ENCODE measurements around the gene UHRF1.

The UHRF1 gene

GRCh38 chr19:4909156-4909896, at the start of gene UHRF1:
Gene UHRF1, plus strand, starts transcription at chr19:4909501. Its CDS starts 1,385 bp downstream, at chr19:4910886.
- H3K9ac ChIP-seq (ENCODE audit: low read depth, low read length) = no peak within 1 kb of the TSS
- peak within 1 kb of the TSS; percentile 63 for H3K4me3 ChIP-seq (ENCODE audit: low read depth, low read length)
- peaks cover 8% of the 10 kb centered on the region for H3K36me3 ChIP-seq (ENCODE audit: control insufficient read depth, insufficient read depth, low read length)
- no peaks in the 10 kb centered on the region for H3K9me3 ChIP-seq (ENCODE audit: control insufficient read depth, insufficient read depth, low read length)
- H3K27me3 ChIP-seq (ENCODE audit: control insufficient read depth, insufficient read depth, low read length) = no peaks in the 10 kb centered on the region
- H3K4me1 ChIP-seq (ENCODE audit: control insufficient read depth, insufficient read depth, low read length) = peaks cover 5% of the 10 kb centered on the region

- Histone ChIP-seq H3K4me1 (ENCODE audit: control insufficient read depth, insufficient read depth, low read length) (no peaks in the 10 kb centered on the region), H3K4me3 (ENCODE audit: low read depth, low read length) (no peak overlapping the region), H3K9ac (ENCODE audit: low read depth, low read length) (no peak overlapping the region), H3K27me3 (ENCODE audit: control insufficient read depth, insufficient read depth, low read length) (no peaks in the 10 kb centered on the region), H3K9me3 (ENCODE audit: control insufficient read depth, insufficient read depth, low read length) (no peaks in the 10 kb centered on the region), H3K36me3 (ENCODE audit: control insufficient read depth, insufficient read depth, low read length) (peaks cover 40% of the 10 kb centered on the region)
These were observed 49.6 kb upstream of the UHRF1 start for GRCh38 chr19:4859697-4860096.

- H3K4me3 ChIP-seq (ENCODE audit: low read depth, low read length) = no peak overlapping the region
- no peak overlapping the region for H3K9ac ChIP-seq (ENCODE audit: low read depth, low read length)
- no peaks in the 10 kb centered on the region for H3K4me1 ChIP-seq (ENCODE audit: control insufficient read depth, insufficient read depth, low read length)
- H3K27me3 ChIP-seq (ENCODE audit: control insufficient read depth, insufficient read depth, low read length) = no peaks in the 10 kb centered on the region
- H3K36me3 ChIP-seq (ENCODE audit: control insufficient read depth, insufficient read depth, low read length) = peaks cover 28% of the 10 kb centered on the region
- H3K9me3 ChIP-seq (ENCODE audit: control insufficient read depth, insufficient read depth, low read length) = no peaks in the 10 kb centered on the region
These were observed 48.2 kb upstream of the UHRF1 start for GRCh38 chr19:4861147-4861546.

- H3K9ac ChIP-seq (ENCODE audit: low read depth, low read length) = peak overlapping the region; percentile 76
- peak overlapping the region; percentile 82 for H3K4me3 ChIP-seq (ENCODE audit: low read depth, low read length)
- peaks cover 5% of the 10 kb centered on the region for H3K36me3 ChIP-seq (ENCODE audit: control insufficient read depth, insufficient read depth, low read length)
- H3K27me3 ChIP-seq (ENCODE audit: control insufficient read depth, insufficient read depth, low read length) = no peaks in the 10 kb centered on the region
- peaks cover 4% of the 10 kb centered on the region for H3K4me1 ChIP-seq (ENCODE audit: control insufficient read depth, insufficient read depth, low read length)
- no peaks in the 10 kb centered on the region for H3K9me3 ChIP-seq (ENCODE audit: control insufficient read depth, insufficient read depth, low read length)
These were observed 42.5 kb upstream of the UHRF1 start for GRCh38 chr19:4866595-4867424.

- Histone ChIP-seq H3K9ac (ENCODE audit: low read depth, low read length) (peak within 1 kb of the TSS; percentile 76), H3K4me3 (ENCODE audit: low read depth, low read length) (peak within 1 kb of the TSS; percentile 82), H3K36me3 (ENCODE audit: control insufficient read depth, insufficient read depth, low read length) (no peaks in the 10 kb centered on the region), H3K4me1 (ENCODE audit: control insufficient read depth, insufficient read depth, low read length) (peaks cover 4% of the 10 kb centered on the region), H3K9me3 (ENCODE audit: control insufficient read depth, insufficient read depth, low read length) (no peaks in the 10 kb centered on the region), H3K27me3 (ENCODE audit: control insufficient read depth, insufficient read depth, low read length) (no peaks in the 10 kb centered on the region)
These were observed 41.6 kb upstream of the UHRF1 start, which contains the start of gene PLIN3 for GRCh38 chr19:4867534-4868285. Gene PLIN3, minus strand, starts transcription at chr19:4867667. Its CDS starts 6,273 bp downstream, at chr19:4861394.

- Histone ChIP-seq H3K4me3 (ENCODE audit: low read depth, low read length) (no peak overlapping the region), H3K27me3 (ENCODE audit: control insufficient read depth, insufficient read depth, low read length) (no peaks in the 10 kb centered on the region), H3K36me3 (ENCODE audit: control insufficient read depth, insufficient read depth, low read length) (no peaks in the 10 kb centered on the region), H3K9me3 (ENCODE audit: control insufficient read depth, insufficient read depth, low read length) (no peaks in the 10 kb centered on the region), H3K4me1 (ENCODE audit: control insufficient read depth, insufficient read depth, low read length) (peaks cover 4% of the 10 kb centered on the region), H3K9ac (ENCODE audit: low read depth, low read length) (no peak overlapping the region)
These were observed 40.9 kb upstream of the UHRF1 start for GRCh38 chr19:4868286-4868834.

- Histone ChIP-seq H3K4me3 (ENCODE audit: low read depth, low read length) (no peak overlapping the region), H3K4me1 (ENCODE audit: control insufficient read depth, insufficient read depth, low read length) (peaks cover 4% of the 10 kb centered on the region), H3K9ac (ENCODE audit: low read depth, low read length) (no peak overlapping the region), H3K36me3 (ENCODE audit: control insufficient read depth, insufficient read depth, low read length) (no peaks in the 10 kb centered on the region), H3K9me3 (ENCODE audit: control insufficient read depth, insufficient read depth, low read length) (no peaks in the 10 kb centered on the region), H3K27me3 (ENCODE audit: control insufficient read depth, insufficient read depth, low read length) (no peaks in the 10 kb centered on the region)
These were observed 39.1 kb upstream of the UHRF1 start for GRCh38 chr19:4870025-4870700.

GRCh38 chr19:4871711-4872110, 37.6 kb upstream of the UHRF1 start:
- H3K9ac ChIP-seq (ENCODE audit: low read depth, low read length) = no peak overlapping the region
- H3K36me3 ChIP-seq (ENCODE audit: control insufficient read depth, insufficient read depth, low read length) = no peaks in the 10 kb centered on the region
- H3K9me3 ChIP-seq (ENCODE audit: control insufficient read depth, insufficient read depth, low read length) = no peaks in the 10 kb centered on the region
- no peak overlapping the region for H3K4me3 ChIP-seq (ENCODE audit: low read depth, low read length)
- H3K4me1 ChIP-seq (ENCODE audit: control insufficient read depth, insufficient read depth, low read length) = no peaks in the 10 kb centered on the region
- no peaks in the 10 kb centered on the region for H3K27me3 ChIP-seq (ENCODE audit: control insufficient read depth, insufficient read depth, low read length)

- Histone ChIP-seq H3K9ac (ENCODE audit: low read depth, low read length) (no peak overlapping the region), H3K36me3 (ENCODE audit: control insufficient read depth, insufficient read depth, low read length) (no peaks in the 10 kb centered on the region), H3K9me3 (ENCODE audit: control insufficient read depth, insufficient read depth, low read length) (no peaks in the 10 kb centered on the region), H3K27me3 (ENCODE audit: control insufficient read depth, insufficient read depth, low read length) (no peaks in the 10 kb centered on the region), H3K4me1 (ENCODE audit: control insufficient read depth, insufficient read depth, low read length) (no peaks in the 10 kb centered on the region), H3K4me3 (ENCODE audit: low read depth, low read length) (no peak overlapping the region)
These were observed 35.4 kb upstream of the UHRF1 start for GRCh38 chr19:4873930-4874329.

GRCh38 chr19:4877753-4878490, 31.4 kb upstream of the UHRF1 start:
- Histone ChIP-seq H3K36me3 (ENCODE audit: control insufficient read depth, insufficient read depth, low read length) (no peaks in the 10 kb centered on the region), H3K27me3 (ENCODE audit: control insufficient read depth, insufficient read depth, low read length) (no peaks in the 10 kb centered on the region), H3K9ac (ENCODE audit: low read depth, low read length) (no peak overlapping the region), H3K4me3 (ENCODE audit: low read depth, low read length) (no peak overlapping the region), H3K9me3 (ENCODE audit: control insufficient read depth, insufficient read depth, low read length) (no peaks in the 10 kb centered on the region), H3K4me1 (ENCODE audit: control insufficient read depth, insufficient read depth, low read length) (no peaks in the 10 kb centered on the region)

All from iPS-15b (cell line).